Smooth muscle cell (in vitro differentiated cells): ENCODE measurements around the gene IQCK. TPM values are rescaled to one million over a fixed set of nuclear protein-coding genes. Genes with fewer than 3 reads are reported as not detected.

Experiments used
- DNase-seq: peaks from one replicate; lab custom pipeline; 2025; ENCODE audit not compliant: unreplicated experiment; lab: John Stamatoyannopoulos, UW
- H2AFZ ChIP-seq: fragments of 200-600 bp; sonication (generic); 2 replicates; pipeline ENCODE4 v1.6.0; 2016; ENCODE audit warnings: antibody characterized with exemption, low read depth, mild to moderate bottlenecking
- H3F3A ChIP-seq: fragments of 200-600 bp; sonication (generic); 2 replicates; pipeline ENCODE4 v1.6.0; 2017; ENCODE audit warnings: antibody characterized with exemption, low read depth
- H3K27ac ChIP-seq: fragments of 200-600 bp; sonication (generic); 2 replicates; pipeline ENCODE4 v1.5.1; 2016; ENCODE audit warnings: low read depth, mild to moderate bottlenecking
- H3K27me3 ChIP-seq: fragments of 200-600 bp; sonication (generic); 2 replicates; pipeline ENCODE4 v1.6.1; 2016; ENCODE audit warnings: low read depth, mild to moderate bottlenecking
- H3K36me3 ChIP-seq: fragments of 200-600 bp; sonication (generic); 2 replicates; pipeline ENCODE4 v1.5.1; 2016; ENCODE audit warnings: low read depth
- H3K4me1 ChIP-seq: fragments of 200-600 bp; sonication (generic); 2 replicates; pipeline ENCODE4 v1.5.1; 2016; ENCODE audit warnings: low read depth
- H3K4me2 ChIP-seq: fragments of 200-600 bp; sonication (generic); 2 replicates; pipeline ENCODE4 v1.6.0; 2016; ENCODE audit warnings: mild to moderate bottlenecking
- H3K4me3 ChIP-seq: fragments of 200-600 bp; sonication (generic); 2 replicates; pipeline ENCODE4 v1.5.1; 2016; ENCODE audit warnings: mild to moderate bottlenecking
- H3K79me2 ChIP-seq: fragments of 200-600 bp; sonication (generic); 2 replicates; pipeline ENCODE4 v1.6.0; 2016; ENCODE audit warnings: low read depth, mild to moderate bottlenecking
- H3K9ac ChIP-seq: fragments of 200-600 bp; sonication (generic); 2 replicates; pipeline ENCODE4 v1.6.0; 2016; ENCODE audit warnings: low read depth
- H3K9me3 ChIP-seq: fragments of 200-600 bp; sonication (generic); replicated peaks from 2 replicates; pipeline ENCODE4 v1.5.1; 2016; ENCODE audit warnings: low read depth
- H4K20me1 ChIP-seq: fragments of 200-600 bp; sonication (generic); 2 replicates; pipeline ENCODE4 v1.6.0; 2016; ENCODE audit warnings: low read depth
- WGBS: methylation state at CpG from one replicate; pipeline ENCODE4 v1.1.7; 2016; ENCODE audit warnings: low lambda C conversion rate; 5-methylcytosine and 5-hydroxymethylcytosine counted together
- polyA plus RNA-seq: library from polyadenylated mRNA; unstranded; fragments of >200 nt; fragmentation: Nextera tagmentation; extraction: Ambion mirVana; gene quantifications from 2 replicates; pipeline ENCODE4 v1.2.1, GENCODE V29; 2016
- total RNA-seq: library from RNA; depleted of rRNA; stranded (reverse); fragments of >200 nt; gene quantifications from 2 replicates; pipeline ENCODE4 v1.2.3, GENCODE V29; 2014
- TF ChIP-seq, protein P1 (sequence below): fragments of 200-600 bp; sonication (generic); IDR thresholded peaks from 2 replicates; pipeline ENCODE4 v1.5.1; 2017; ENCODE audit warnings: borderline replicate concordance, mild to moderate bottlenecking, antibody characterized with exemption; ENCODE audit not compliant: insufficient read depth, poor library complexity, severe bottlenecking

IQCK gene
- total and polyA plus RNA-seq, 2 experiments from 2014 or later = 11.2 to 14.6 TPM

DNA sequence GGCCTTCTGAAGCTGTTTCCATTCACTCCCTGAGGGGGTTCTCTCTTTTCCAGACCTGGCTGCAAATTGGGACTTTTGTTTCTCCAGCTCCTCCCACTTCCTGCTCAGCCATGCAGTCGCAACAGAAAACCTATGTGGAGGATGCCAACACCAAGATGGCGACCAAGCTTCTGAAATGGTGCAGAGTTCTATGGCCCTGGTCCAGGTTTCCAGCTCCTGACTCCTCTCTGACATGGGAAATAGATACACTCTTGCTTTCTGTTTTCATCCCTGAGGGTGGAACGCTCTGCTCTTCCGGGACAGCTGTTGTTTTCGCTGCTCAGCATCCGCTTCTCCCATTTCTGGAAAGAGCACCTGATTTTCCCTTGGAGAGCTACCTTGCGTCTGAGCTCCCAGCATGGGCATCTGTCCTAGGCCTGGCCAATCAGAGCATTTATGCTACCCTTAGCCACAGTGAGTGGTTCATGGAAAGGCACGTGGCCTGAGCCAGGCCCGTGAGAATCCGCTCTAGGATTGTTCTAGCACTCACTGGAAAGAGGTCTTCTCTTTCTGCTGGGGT lies 158.5 kb downstream of the IQCK start:
- no peak overlapping the region for H3K4me2 ChIP-seq
- peaks cover 17% of the 10 kb centered on the region for H3K79me2 ChIP-seq

DNA sequence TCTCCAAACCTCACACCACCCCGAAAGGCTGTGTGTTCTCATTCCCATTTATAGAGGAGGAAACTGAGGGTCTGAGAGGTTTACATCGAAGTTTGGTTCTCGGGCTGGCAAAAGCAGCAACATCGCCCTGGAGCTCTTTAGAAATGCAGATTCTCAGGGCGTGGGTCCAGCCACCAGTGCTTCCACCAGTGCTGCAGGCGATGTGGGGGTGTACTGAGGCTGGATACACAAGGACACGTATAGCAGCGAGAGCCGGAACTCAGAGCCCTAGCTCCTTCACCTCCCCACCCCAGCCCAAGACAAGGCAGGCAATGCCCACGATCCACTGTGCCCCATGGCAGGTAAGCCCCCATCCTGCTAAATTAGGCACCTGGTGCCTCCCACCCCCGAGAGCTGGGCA lies 160.7 kb downstream of the IQCK start:
- Histone ChIP-seq H3K27me3 (no peaks in the 10 kb centered on the region), H2AFZ (no peak overlapping the region), H3F3A (no peaks in the 10 kb centered on the region), H3K9me3 (no peaks in the 10 kb centered on the region), H3K4me1 (peaks cover 23% of the 10 kb centered on the region), H3K79me2 (peaks cover 20% of the 10 kb centered on the region), H3K36me3 (no peaks in the 10 kb centered on the region), H4K20me1 (peaks cover 26% of the 10 kb centered on the region), H3K4me3 (no peak overlapping the region), H3K4me2 (no peak overlapping the region), H3K9ac (no peak overlapping the region), H3K27ac (no peak overlapping the region)
- DNase-seq = no peak
- 86% methylated on average over 11 of the region's 11 CpGs for WGBS
- TF ChIP-seq, protein P1, sequence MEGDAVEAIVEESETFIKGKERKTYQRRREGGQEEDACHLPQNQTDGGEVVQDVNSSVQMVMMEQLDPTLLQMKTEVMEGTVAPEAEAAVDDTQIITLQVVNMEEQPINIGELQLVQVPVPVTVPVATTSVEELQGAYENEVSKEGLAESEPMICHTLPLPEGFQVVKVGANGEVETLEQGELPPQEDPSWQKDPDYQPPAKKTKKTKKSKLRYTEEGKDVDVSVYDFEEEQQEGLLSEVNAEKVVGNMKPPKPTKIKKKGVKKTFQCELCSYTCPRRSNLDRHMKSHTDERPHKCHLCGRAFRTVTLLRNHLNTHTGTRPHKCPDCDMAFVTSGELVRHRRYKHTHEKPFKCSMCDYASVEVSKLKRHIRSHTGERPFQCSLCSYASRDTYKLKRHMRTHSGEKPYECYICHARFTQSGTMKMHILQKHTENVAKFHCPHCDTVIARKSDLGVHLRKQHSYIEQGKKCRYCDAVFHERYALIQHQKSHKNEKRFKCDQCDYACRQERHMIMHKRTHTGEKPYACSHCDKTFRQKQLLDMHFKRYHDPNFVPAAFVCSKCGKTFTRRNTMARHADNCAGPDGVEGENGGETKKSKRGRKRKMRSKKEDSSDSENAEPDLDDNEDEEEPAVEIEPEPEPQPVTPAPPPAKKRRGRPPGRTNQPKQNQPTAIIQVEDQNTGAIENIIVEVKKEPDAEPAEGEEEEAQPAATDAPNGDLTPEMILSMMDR = no peak

More for the DNA sequence above, 158.5 kb downstream of the IQCK start:
- 96% methylated on average over 9 of the region's 10 CpGs for WGBS
- H3K36me3 ChIP-seq = no peaks in the 10 kb centered on the region
- H2AFZ ChIP-seq = no peak overlapping the region
- no peaks in the 10 kb centered on the region for H3F3A ChIP-seq
- TF ChIP-seq, protein P1 = no peak
- no peaks in the 10 kb centered on the region for H3K9me3 ChIP-seq
- H3K27me3 ChIP-seq = no peaks in the 10 kb centered on the region
- DNase-seq = no peak
- H3K27ac ChIP-seq = no peak overlapping the region
- peaks cover 26% of the 10 kb centered on the region for H4K20me1 ChIP-seq
- no peak overlapping the region for H3K9ac ChIP-seq
- peaks cover 9% of the 10 kb centered on the region for H3K4me1 ChIP-seq
- H3K4me3 ChIP-seq = no peak overlapping the region

DNA sequence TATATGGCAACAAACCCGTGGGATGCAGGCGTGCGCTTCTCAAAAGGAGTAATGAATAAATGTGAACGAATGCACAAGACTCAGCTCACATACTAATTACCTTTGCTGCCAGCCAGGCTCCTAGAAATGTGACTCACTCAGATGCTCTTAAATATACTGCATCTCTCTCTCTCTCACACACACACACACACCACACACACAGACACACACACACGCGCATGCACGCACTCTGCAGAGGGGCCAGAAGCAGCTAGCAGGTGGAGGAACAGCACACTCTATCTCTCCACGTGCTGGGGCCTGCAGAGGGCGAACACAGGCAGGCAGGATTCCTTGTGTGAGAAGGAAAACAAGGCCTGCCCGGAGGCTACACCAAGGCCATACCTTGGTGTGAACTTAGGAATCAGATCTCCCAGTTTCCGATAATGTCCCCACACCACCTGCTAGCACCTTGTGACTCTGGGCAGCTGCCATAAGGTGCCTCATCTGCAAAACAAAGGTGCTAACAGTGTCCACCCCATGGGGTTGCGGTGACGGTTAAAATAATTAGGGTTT lies 161.2 kb downstream of the IQCK start:
- H3K36me3 ChIP-seq = no peaks in the 10 kb centered on the region
- H3F3A ChIP-seq = no peaks in the 10 kb centered on the region
- WGBS = 64% methylated on average over 13 of the region's 13 CpGs
- H3K4me2 ChIP-seq = no peak overlapping the region
- H2AFZ ChIP-seq = no peak overlapping the region
- H3K4me3 ChIP-seq = no peak overlapping the region
- peaks cover 26% of the 10 kb centered on the region for H4K20me1 ChIP-seq
- no peaks in the 10 kb centered on the region for H3K9me3 ChIP-seq
- H3K4me1 ChIP-seq = peaks cover 23% of the 10 kb centered on the region
- no peaks in the 10 kb centered on the region for H3K27me3 ChIP-seq
- peaks cover 20% of the 10 kb centered on the region for H3K79me2 ChIP-seq
- TF ChIP-seq, protein P1 = no peak
- no peak overlapping the region for H3K9ac ChIP-seq
- no peak for DNase-seq
- no peak overlapping the region for H3K27ac ChIP-seq

DNA sequence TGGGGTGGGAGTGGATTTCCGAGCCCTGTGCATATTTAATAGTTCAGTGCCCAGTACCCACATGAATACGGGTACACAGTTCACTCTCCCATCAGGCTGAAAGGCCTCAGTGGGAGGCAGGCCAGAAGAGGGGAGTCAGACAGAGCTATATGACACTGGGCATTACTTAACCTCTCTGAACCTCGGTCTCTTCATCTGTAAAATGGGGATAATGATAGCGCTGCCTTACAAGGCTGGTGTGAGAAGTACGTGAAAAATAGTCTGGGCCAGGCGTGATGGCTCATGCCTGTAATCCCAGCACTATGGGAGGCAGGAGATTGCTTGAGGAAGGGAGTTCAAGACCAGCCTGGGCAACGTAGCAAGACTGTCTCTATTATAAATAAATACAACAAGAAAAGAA lies 163.0 kb downstream of the IQCK start:
- Histone ChIP-seq H3K4me3 (no peak overlapping the region), H2AFZ (no peak overlapping the region), H3K9ac (no peak overlapping the region), H3K4me2 (no peak overlapping the region), H3K4me1 (peaks cover 19% of the 10 kb centered on the region), H3K36me3 (no peaks in the 10 kb centered on the region), H3K79me2 (peaks cover 20% of the 10 kb centered on the region), H3K9me3 (no peaks in the 10 kb centered on the region), H3K27ac (no peak overlapping the region), H4K20me1 (peaks cover 15% of the 10 kb centered on the region), H3K27me3 (no peaks in the 10 kb centered on the region), H3F3A (no peaks in the 10 kb centered on the region)
- TF ChIP-seq, protein P1 = no peak
- WGBS = 97% methylated on average over 7 of the region's 7 CpGs
- no peak for DNase-seq
